GM13976 (cell line): ENCODE measurements around the gene SNN.

Source experiments
- DNase-seq: peaks from one replicate; pipeline ENCODE4 v3.0.0; 2012; ENCODE audit warnings: low spot score
- CTCF ChIP-seq: IDR thresholded peaks from 2 replicates; pipeline ENCODE4 v1.5.1; 2012; ENCODE audit warnings: borderline replicate concordance, mild to moderate bottlenecking; ENCODE audit not compliant: insufficient read depth; ENCODE audit errors: extremely low read depth, missing control alignments, control extremely low read depth
- in situ Hi-C: fragments of 300-500 bp; cut with MboI; formaldehyde crosslinking; loops from one replicate; pipeline ENCODE4 v1.12.0; 2022; ENCODE audit warnings: low sequenced_read_pairs, mixed read lengths, inconsistent platforms; ENCODE audit not compliant: unreplicated experiment

SNN gene

GRCh38 chr16:11634312-11634711 is 33.9 kb upstream of the SNN start:
- TF ChIP-seq CTCF, result no peak

GRCh38 chr16:11635113-11635652 is 33.1 kb upstream of the SNN start:
- in situ Hi-C loops, result loop anchor here (25.0 kb wide), 1 partner anchor 673 kb away; no protein-coding TSS in a partner anchor
- no peak for TF ChIP-seq CTCF
- no peak for DNase-seq

More at GRCh38 chr16:11634312-11634711, 33.9 kb upstream of the SNN start:
- in situ Hi-C loops, result loop anchor here (25.0 kb wide), 1 partner anchor 672 kb away; no protein-coding TSS in a partner anchor
- DNase-seq, result no peak

GRCh38 chr16:11635679-11636171 is 32.5 kb upstream of the SNN start:
- TF ChIP-seq CTCF, result no peak
- in situ Hi-C loops, result loop anchor here (25.0 kb wide), 1 partner anchor 673 kb away; no protein-coding TSS in a partner anchor
- DNase-seq, result no peak

GRCh38 chr16:11636172-11636721 is 32.0 kb upstream of the SNN start:
- no peak for TF ChIP-seq CTCF
- in situ Hi-C loops, result loop anchor here (25.0 kb wide), 1 partner anchor 674 kb away; no protein-coding TSS in a partner anchor
- no peak for DNase-seq

- no peak for DNase-seq
- no peak for TF ChIP-seq CTCF
- in situ Hi-C loops, result loop anchor here (25.0 kb wide), 1 partner anchor 675 kb away; no protein-coding TSS in a partner anchor
These were observed 30.9 kb upstream of the SNN start for GRCh38 chr16:11637320-11637719.

- in situ Hi-C loops, result loop anchor here (25.0 kb wide), 1 partner anchor 676 kb away; no protein-coding TSS in a partner anchor
- no peak for DNase-seq
- TF ChIP-seq CTCF, result no peak
These were observed 30.1 kb upstream of the SNN start for GRCh38 chr16:11638140-11638539.
